HL-60 (cell line): ENCODE results near the gene BSCL2.
A peak's percentile ranks its signal among the peaks of the same experiment; 100 is the strongest.

Experiments
- DNase-seq, 2 experiments: peaks; one replicate each; pipeline ENCODE4 v3.0.0-alpha.2; 2010 to 2020; ENCODE audit warnings: low read depth in 1 of 2, low spot score in 1 of 2
- H3K27ac ChIP-seq: fragments of 250-450 bp; sonication (Bioruptor Pico); replicated peaks from 2 replicates; pipeline ENCODE4 v1.5.1; 2020; ENCODE audit warnings: mild to moderate bottlenecking, moderate library complexity
- H3K27me3 ChIP-seq: fragments of 250-450 bp; sonication (Bioruptor Pico); 2 replicates; pipeline ENCODE4 v1.5.1; 2021; ENCODE audit warnings: mild to moderate bottlenecking, moderate library complexity; ENCODE audit not compliant: insufficient read depth, poor library complexity, severe bottlenecking
- H3K4me3 ChIP-seq: replicated peaks from 2 replicates; pipeline ENCODE4 v1.5.1; 2011; ENCODE audit warnings: mild to moderate bottlenecking, control low read depth, low read length; ENCODE audit not compliant: insufficient read depth
- CTCF ChIP-seq: IDR thresholded peaks from one replicate; pipeline ENCODE4 v1.5.1; 2011; ENCODE audit warnings: low read length, control low read depth, inconsistent platforms; ENCODE audit not compliant: insufficient read depth
- GABPA ChIP-seq: IDR thresholded peaks from 2 replicates; pipeline ENCODE4 v1.6.1; 2012; ENCODE audit warnings: low read depth
- POLR2AphosphoS5 ChIP-seq: IDR thresholded peaks from 2 replicates; pipeline ENCODE4 v1.6.1; 2012; ENCODE audit warnings: low read depth
- REST ChIP-seq: IDR thresholded peaks from 2 replicates; pipeline ENCODE4 v1.6.1; 2012; ENCODE audit warnings: low read depth; ENCODE audit not compliant: insufficient replicate concordance
- SPI1 ChIP-seq: IDR thresholded peaks from 2 replicates; pipeline ENCODE4 v1.6.1; 2012; ENCODE audit warnings: low read depth, mild to moderate bottlenecking, borderline replicate concordance

Gene BSCL2

GRCh38 chr11:62709247-62710000 is 2.2 kb upstream of the BSCL2 start:
- Histone ChIP-seq H3K4me3 (peak overlapping the region; percentile 49), H3K27ac (peak overlapping the region; percentile 88), H3K27me3 (no peaks in the 10 kb centered on the region)
- TF ChIP-seq CTCF (no peak), REST (peak; percentile 69), GABPA (peak; percentile 69; the same call in 1 of the 2 replicates), SPI1 (peak; percentile 26; the same call in 1 of the 2 replicates), POLR2AphosphoS5 (peak; percentile 90)
- DNase-seq: peak; percentile 92 to 98

- Histone ChIP-seq H3K27ac (peak overlapping the region; percentile 88), H3K4me3 (peak overlapping the region; percentile 49), H3K27me3 (no peaks in the 10 kb centered on the region)
- TF ChIP-seq POLR2AphosphoS5: no peak
- no peak for TF ChIP-seq GABPA
- DNase-seq: no peak
Measured at GRCh38 chr11:62708793-62709192, 1.6 kb upstream of the BSCL2 start.

- TF ChIP-seq SPI1: no peak
- TF ChIP-seq REST: no peak
- TF ChIP-seq GABPA: no peak
- no peak for TF ChIP-seq POLR2AphosphoS5
- TF ChIP-seq CTCF: no peak
- no peak overlapping the region for H3K4me3 ChIP-seq
- no peak for DNase-seq
- H3K27me3 ChIP-seq: no peaks in the 10 kb centered on the region
- H3K27ac ChIP-seq: no peak overlapping the region
Measured at GRCh38 chr11:62708392-62708791, 1.2 kb upstream of the BSCL2 start.

- no peak for DNase-seq
- TF ChIP-seq CTCF (no peak), POLR2AphosphoS5 (no peak), SPI1 (no peak), REST (no peak), GABPA (no peak)
- Histone ChIP-seq H3K27me3 (no peaks in the 10 kb centered on the region), H3K4me3 (no peak overlapping the region), H3K27ac (no peak overlapping the region)
Measured at GRCh38 chr11:62706850-62707247, 375 bp downstream of the BSCL2 start.
